Mammary epithelial cell (primary cell): ENCODE results near the gene EYS.

Source experiments
- CTCF ChIP-seq, 2 donors: IDR thresholded peaks in 1 of 2; conservative IDR thresholded peaks in 1 of 2; 2 replicates each; pipeline ENCODE4 v1.5.1; 2011 to 2012; ENCODE audit warnings: inconsistent platforms in 2 of 2, low read length in 2 of 2, mild to moderate bottlenecking in 2 of 2, control low read depth in 1 of 2, low read depth in 1 of 2; ENCODE audit not compliant: insufficient read depth in 1 of 2; ENCODE audit errors: extremely low read depth in 1 of 2
- EZH2 ChIP-seq: IDR thresholded peaks from 2 replicates; pipeline ENCODE4 v1.6.1; 2012; ENCODE audit warnings: low read length, inconsistent platforms, borderline replicate concordance

DNA sequence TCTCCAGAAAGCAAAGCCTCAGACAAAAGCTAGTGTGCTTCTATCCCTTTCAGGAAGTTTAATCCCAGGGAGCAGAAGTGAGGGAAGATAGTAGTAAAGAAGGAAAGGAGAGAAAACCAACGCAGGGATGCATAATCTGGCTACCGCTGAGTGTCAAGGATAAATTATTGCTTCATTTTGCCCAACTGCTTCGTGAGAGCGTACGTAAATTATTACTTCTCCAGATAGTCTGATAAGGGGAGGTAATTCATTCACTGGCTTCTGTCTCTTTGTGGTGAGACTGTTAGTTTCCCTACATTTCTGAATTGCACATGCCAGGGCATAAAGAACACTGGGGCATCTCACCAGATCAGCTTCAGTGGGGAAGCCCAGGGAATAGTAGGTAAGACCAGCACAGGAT lies 1531.7 kb downstream of the EYS start:
- TF ChIP-seq CTCF (conservative IDR thresholded peaks at IDR 0.05 in 1 of 2, IDR thresholded peaks at IDR 0.05 in 1 of 2; ENCODE audit: extremely low read depth in 1 of 2, insufficient read depth in 1 of 2, low read depth in 1 of 2, low read length in 2 of 2) = no peak
- TF ChIP-seq EZH2 = no peak
